Astrocyte of the hippocampus (primary cell): ENCODE data around the gene PAIP2.

ENCODE experiments used
- DNase-seq: peaks from one replicate; pipeline ENCODE4 v3.0.0; 2011; ENCODE audit warnings: low read depth, low spot score

PAIP2 gene

DNA sequence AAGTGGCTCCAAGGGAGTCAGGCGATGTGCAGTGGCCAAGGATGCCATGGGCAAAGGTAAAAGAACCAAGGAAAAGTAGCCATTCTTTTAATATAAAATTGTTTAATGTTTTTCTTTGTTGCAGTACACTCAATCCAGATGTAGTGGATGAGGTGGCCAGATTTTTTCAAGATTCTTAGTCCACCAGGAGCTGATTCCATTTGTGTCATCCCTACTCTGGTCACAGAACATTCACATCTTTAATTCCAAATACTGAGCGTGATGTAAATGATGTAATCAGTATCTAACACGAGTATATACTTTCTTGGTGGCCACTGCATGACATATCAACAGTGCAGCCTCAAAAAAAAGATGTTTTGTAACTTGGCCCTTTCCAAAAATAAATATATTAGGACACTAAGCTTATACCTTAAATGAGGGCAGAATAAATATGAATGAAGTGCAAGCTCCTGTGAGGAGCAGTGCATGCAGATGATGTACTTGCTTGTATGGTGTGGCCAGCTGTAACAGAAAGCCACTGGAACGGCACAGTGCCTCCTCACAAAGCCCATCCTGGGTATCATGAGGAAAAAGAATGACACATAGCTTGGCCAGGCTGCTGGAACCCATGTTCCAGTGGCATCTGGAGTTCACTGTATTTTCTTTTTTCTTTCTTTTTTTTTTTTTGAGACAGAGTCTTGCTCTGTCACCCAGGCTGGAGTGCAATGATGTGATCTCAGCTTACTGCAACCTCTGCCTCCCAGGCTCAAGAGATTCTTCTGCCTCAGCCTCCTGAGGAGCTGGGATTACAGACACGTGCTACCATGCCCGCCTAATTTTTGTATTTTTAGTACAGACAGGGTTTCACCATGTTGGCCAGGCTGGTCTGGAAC, 68.7 kb downstream of the PAIP2 start:
- DNase-seq = no peak

GRCh38 chr5:139410993-139411828, 69.6 kb downstream of the PAIP2 start:
- DNase-seq = no peak

- DNase-seq = no peak
Observed at GRCh38 chr5:139413153-139413552, 71.5 kb downstream of the PAIP2 start.

- no peak for DNase-seq
Observed at GRCh38 chr5:139413963-139414362, 72.3 kb downstream of the PAIP2 start.

DNA sequence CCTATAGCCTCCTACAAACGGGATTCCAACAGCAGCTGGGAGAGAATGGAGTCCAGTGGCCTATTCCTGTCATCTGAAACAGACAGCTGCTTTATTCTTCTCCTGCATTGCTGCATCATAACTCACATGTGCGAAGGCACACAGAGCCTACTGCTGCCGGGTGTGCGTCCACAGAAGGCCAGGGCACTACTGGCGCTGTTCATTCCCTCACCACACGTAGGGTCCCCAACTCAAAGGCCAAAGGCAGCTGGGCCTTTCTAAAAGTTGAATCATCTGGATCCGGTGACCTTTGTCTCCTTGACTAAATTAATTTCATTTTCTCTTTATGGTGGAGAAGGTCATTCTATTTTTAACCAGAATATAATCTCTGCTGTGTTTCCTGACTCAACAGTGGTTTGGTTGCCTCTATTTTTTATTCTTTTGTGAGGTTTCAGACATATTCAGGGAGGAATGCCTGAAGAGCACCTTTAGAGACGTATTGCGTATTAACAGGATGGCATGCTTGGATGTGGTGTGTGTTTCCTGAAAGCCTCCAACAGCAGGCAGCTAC, 73.0 kb downstream of the PAIP2 start:
- DNase-seq = peak; percentile 62

- peak; percentile 84 for DNase-seq
Observed at GRCh38 chr5:139415221-139415861, 73.7 kb downstream of the PAIP2 start.

- no peak for DNase-seq
Observed at GRCh38 chr5:139415869-139416268, 74.2 kb downstream of the PAIP2 start.

DNA sequence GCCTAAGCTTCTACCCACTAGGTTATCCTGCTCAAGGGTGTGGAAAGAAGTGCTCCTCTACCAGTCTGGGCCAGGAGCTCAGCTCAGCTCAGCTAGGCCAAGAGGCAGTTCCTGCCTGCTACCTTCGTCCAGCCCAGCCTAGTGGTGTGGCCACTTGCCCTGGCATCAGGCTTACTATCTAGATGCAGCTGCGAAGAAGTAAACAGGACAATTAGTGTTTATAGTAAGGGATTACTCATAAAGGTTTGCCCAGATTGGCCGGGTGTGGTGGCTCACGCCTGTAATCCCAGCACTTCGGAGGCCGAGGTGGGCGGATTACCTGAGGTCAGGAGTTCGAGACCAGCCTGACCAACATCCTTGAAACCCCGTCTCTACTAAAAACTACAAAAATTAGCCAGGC, 75.0 kb downstream of the PAIP2 start:
- DNase-seq = no peak

- DNase-seq = peak; percentile 34
Observed at GRCh38 chr5:139417214-139417613, 75.6 kb downstream of the PAIP2 start.

DNA sequence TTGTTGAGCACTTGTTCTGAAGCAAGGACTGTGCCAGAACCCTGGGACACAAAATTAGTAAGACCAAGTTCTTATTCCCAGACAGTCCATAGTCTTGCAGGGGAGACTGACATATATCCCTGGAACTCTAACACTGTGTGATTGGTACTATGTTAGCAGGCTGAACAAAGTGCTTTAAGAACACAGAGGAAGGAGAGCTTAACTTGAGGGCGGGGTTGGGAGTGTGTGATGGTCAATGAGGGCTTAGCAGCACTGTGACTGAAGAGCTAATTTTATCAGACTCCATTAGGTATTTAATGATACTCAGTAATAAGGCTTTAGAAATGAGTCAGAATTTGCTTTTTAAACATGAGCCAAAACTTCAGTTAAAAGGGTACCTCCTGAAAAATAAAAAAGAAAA, 77.1 kb downstream of the PAIP2 start:
- no peak for DNase-seq
